PC-3 (cell line): ENCODE measurements around the gene NTN5. TPM values are rescaled to one million over a fixed set of nuclear protein-coding genes. Genes with fewer than 3 reads are reported as not detected.
A peak's percentile ranks its signal among the peaks of the same experiment; 100 is the strongest.

Experiments
- ATAC-seq: fragments of 200-7000 bp; cut with Tn5 transposase; 2 replicates; pipeline ENCODE4 v1.9.1; 2020; ENCODE audit warnings: mild to moderate bottlenecking, moderate library complexity
- BruUV-seq: library from RNA; stranded (reverse); fragments of 400-500 nt; replicated peaks from 2 replicates; lab custom pipeline; 2021; lab: Mats Ljungman, UMichigan
- CTCF ChIA-PET: fragments of 300-600 bp; sonication (Branson Sonifier 250); formaldehyde crosslinking; loops from one replicate; lab custom pipeline; 2022; ENCODE audit warnings: antibody characterized with exemption; lab: Charles Lee
- POLR2A ChIA-PET: fragments of 300-600 bp; sonication (Branson Sonifier 250); formaldehyde crosslinking; loops from one replicate; lab custom pipeline; 2022; ENCODE audit warnings: antibody characterized with exemption; ENCODE audit not compliant: unreplicated experiment; lab: Charles Lee
- DNase-seq: peaks from one replicate; pipeline ENCODE4 v3.0.0-alpha.2; 2015
- H2AFZ ChIP-seq: fragments of 300-600 bp; sonication (generic); 2 replicates; pipeline ENCODE4 v1.6.0; 2016; ENCODE audit warnings: antibody characterized with exemption, low read length
- H3F3A ChIP-seq: fragments of 300-600 bp; sonication (generic); one replicate; pipeline ENCODE4 v1.6.0; 2017; ENCODE audit warnings: antibody characterized with exemption, low read length, control low read depth, mild to moderate bottlenecking; ENCODE audit not compliant: unreplicated experiment
- H3K27ac ChIP-seq: fragments of 300-600 bp; sonication (generic); 2 replicates; pipeline ENCODE4 v1.5.1; 2016; ENCODE audit warnings: mild to moderate bottlenecking, low read length
- H3K27me3 ChIP-seq: fragments of 300-600 bp; sonication (generic); 2 replicates; pipeline ENCODE4 v1.6.1; 2016; ENCODE audit warnings: low read length, mixed read lengths
- H3K36me3 ChIP-seq: fragments of 300-600 bp; sonication (generic); 2 replicates; pipeline ENCODE4 v1.6.1; 2016; ENCODE audit warnings: low read depth, mixed run types, low read length, mixed read lengths
- H3K4me1 ChIP-seq: fragments of 300-600 bp; sonication (generic); 2 replicates; pipeline ENCODE4 v1.5.1; 2016; ENCODE audit warnings: low read length; ENCODE audit not compliant: insufficient read depth
- H3K4me2 ChIP-seq: fragments of 300-600 bp; sonication (generic); 2 replicates; pipeline ENCODE4 v1.6.0; 2016; ENCODE audit warnings: low read length
- H3K4me3 ChIP-seq: fragments of 300-600 bp; sonication (generic); 2 replicates; pipeline ENCODE4 v1.5.1; 2016; ENCODE audit warnings: mild to moderate bottlenecking, low read length, mixed read lengths
- H3K79me2 ChIP-seq: fragments of 300-600 bp; sonication (generic); 2 replicates; pipeline ENCODE4 v1.6.1; 2017; ENCODE audit warnings: low read length, mixed read lengths
- H3K9ac ChIP-seq: fragments of 300-600 bp; sonication (generic); 2 replicates; pipeline ENCODE4 v1.6.0; 2016; ENCODE audit warnings: mild to moderate bottlenecking, low read length
- H3K9me2 ChIP-seq: fragments of 300-600 bp; sonication (generic); replicated peaks from 2 replicates; pipeline ENCODE4 v1.6.1; 2016; ENCODE audit warnings: mixed run types, low read length, mixed read lengths
- H3K9me3 ChIP-seq: fragments of 300-600 bp; sonication (generic); 2 replicates; pipeline ENCODE4 v1.6.1; 2016; ENCODE audit warnings: low read length, mixed read lengths
- H4K20me1 ChIP-seq: fragments of 300-600 bp; sonication (generic); 2 replicates; pipeline ENCODE4 v1.6.1; 2016; ENCODE audit warnings: low read length, mixed read lengths
- CTCF ChIP-seq: fragments of 300-600 bp; sonication (generic); conservative IDR thresholded peaks from 2 replicates; pipeline ENCODE4 v1.5.1; 2017; ENCODE audit warnings: antibody characterized with exemption, low read depth, mild to moderate bottlenecking, low read length
- EZH2 ChIP-seq: fragments of 300-600 bp; sonication (generic); IDR thresholded peaks from one replicate; pipeline ENCODE4 v1.6.1; 2017; ENCODE audit warnings: antibody characterized with exemption, mild to moderate bottlenecking, low read length; ENCODE audit not compliant: unreplicated experiment
- EZH2phosphoT487 ChIP-seq: fragments of 300-600 bp; sonication (generic); IDR thresholded peaks from 2 replicates; pipeline ENCODE4 v1.6.1; 2018; ENCODE audit warnings: mild to moderate bottlenecking, antibody characterized with exemption, low read length, borderline replicate concordance
- intact Hi-C: fragments of 100-400 bp; cut with micrococcal nuclease; formaldehyde crosslinking; loops from 2 replicates; pipeline ENCODE4 v1.9.0; 2023
- total RNA-seq: library from RNA; depleted of rRNA; stranded (reverse); fragments of >200 nt; gene quantifications from 2 replicates; pipeline ENCODE4 v1.2.3, GENCODE V29; 2014

The NTN5 gene
- total RNA-seq, 1 experiment from 2014 or later = 0.18 TPM

- peaks cover 24% of the 10 kb centered on the region for H3K4me1 ChIP-seq
- no peaks in the 10 kb centered on the region for H3K36me3 ChIP-seq
- peak overlapping the region; percentile 96 for H3K4me2 ChIP-seq
- DNase-seq (peak; percentile 54), ATAC-seq (peak; percentile 18)
- intact Hi-C loops = no loop called here
- no TSS peak for BruUV-seq
- H3K4me3 ChIP-seq = peak overlapping the region; percentile 80
- H3K27ac ChIP-seq = peak overlapping the region; percentile 67
- ChIA-PET CTCF (no interaction called here), POLR2A (interaction anchor here (0.7 kb wide), 1 partner anchor 51 kb away, joined by 3 read pairs; no protein-coding TSS in a partner anchor)
- H4K20me1 ChIP-seq = no peaks in the 10 kb centered on the region
- H3K9me3 ChIP-seq = no peaks in the 10 kb centered on the region
- no peaks in the 10 kb centered on the region for H3K9me2 ChIP-seq
- H2AFZ ChIP-seq = peak overlapping the region; percentile 67; the same call in 1 of the 2 replicates
- H3F3A ChIP-seq = peaks cover 3% of the 10 kb centered on the region
- H3K79me2 ChIP-seq = no peaks in the 10 kb centered on the region
- peak overlapping the region; percentile 68 for H3K9ac ChIP-seq
- H3K27me3 ChIP-seq = no peaks in the 10 kb centered on the region
- TF ChIP-seq CTCF (no peak), EZH2 (no peak), EZH2phosphoT487 (no peak)
Measured at GRCh38 chr19:48635263-48635965, 37.4 kb downstream of the NTN5 start.

- Histone ChIP-seq H3K4me1 (peaks cover 24% of the 10 kb centered on the region), H3K79me2 (no peaks in the 10 kb centered on the region), H3K4me3 (peak overlapping the region; percentile 80; the same call in 1 of the 2 replicates), H3K9me2 (no peaks in the 10 kb centered on the region), H3K9ac (peak overlapping the region; percentile 35), H2AFZ (peak overlapping the region; percentile 39), H3K4me2 (peak overlapping the region; percentile 96), H3F3A (peaks cover 3% of the 10 kb centered on the region), H4K20me1 (no peaks in the 10 kb centered on the region), H3K9me3 (no peaks in the 10 kb centered on the region), H3K36me3 (no peaks in the 10 kb centered on the region), H3K27me3 (no peaks in the 10 kb centered on the region), H3K27ac (peak overlapping the region; percentile 67)
- peak; percentile 91 for DNase-seq
- BruUV-seq = TSS peak; percentile 92
- intact Hi-C loops = no loop called here
- ATAC-seq = peak; percentile 37
- ChIA-PET CTCF (no interaction called here), POLR2A (interaction anchor here (0.7 kb wide), 2 partner anchors 50 to 86 kb away, joined by 3 to 4 read pairs; no protein-coding TSS in a partner anchor)
- TF ChIP-seq EZH2 = no peak
- no peak for TF ChIP-seq CTCF
- TF ChIP-seq EZH2phosphoT487 = no peak
Measured at GRCh38 chr19:48634424-48635262, 38.2 kb downstream of the NTN5 start.
